A549 (cell line): ENCODE measurements around the gene ABCA13. TPM values are rescaled to one million over a fixed set of nuclear protein-coding genes. Genes with fewer than 3 reads are reported as not detected.

Experiments used
- ATAC-seq, 2 experiments: fragments of 200-7000 bp in 1 of 2; fragments of >200 bp in 1 of 2; cut with Nextera tagmentation in 1 of 2; cut with Tn5 transposase in 1 of 2; 3 replicates each; pipeline versions ENCODE4 v1.8.0 to v1.9.1; 2018 to 2020; ENCODE audit warnings: mild to moderate bottlenecking in 1 of 2, moderate library complexity in 1 of 2
- CTCF ChIA-PET: fragments of 300-600 bp; sonication (Branson Sonifier 250); formaldehyde crosslinking; extraction: SDS; loops from one replicate; lab custom pipeline; 2021; ENCODE audit warnings: antibody characterized with exemption, inconsistent platforms; lab: Yijun Ruan, JAX
- POLR2A ChIA-PET: fragments of 350-600 bp; formaldehyde crosslinking; extraction: SDS; loops from one replicate; lab custom pipeline; 2021; ENCODE audit warnings: antibody characterized with exemption, inconsistent platforms; lab: Yijun Ruan, JAX
- DNase-seq, 2 experiments: peaks; one replicate each; pipeline versions ENCODE4 v3.0.0 to v3.0.0-alpha.2; 2011 to 2016; ENCODE audit warnings: low read depth in 1 of 2, low spot score in 1 of 2
- FAIRE-seq: peaks from 2 replicates; lab custom pipeline; 2011; peaks lifted over from hg19 to GRCh38; lab: Jason Lieb, UNC
- H3K27ac ChIP-seq, 2 experiments: fragments of >200 bp; sonication (Bioruptor Twin); formaldehyde crosslinking; 3 replicates each; pipeline ENCODE4 v1.5.1; 2016 to 2017
- H3K4me1 ChIP-seq: fragments of >200 bp; sonication (Bioruptor Twin); formaldehyde crosslinking; 3 replicates; pipeline ENCODE4 v1.6.1; 2016
- H3K4me2 ChIP-seq: fragments of >200 bp; sonication (Bioruptor Twin); formaldehyde crosslinking; 3 replicates; pipeline ENCODE4 v1.6.1; 2016
- H3K4me3 ChIP-seq: fragments of >200 bp; sonication (Bioruptor Twin); formaldehyde crosslinking; 3 replicates; pipeline ENCODE4 v1.5.1; 2016
- H3K9me3 ChIP-seq: fragments of >200 bp; sonication (Bioruptor Twin); formaldehyde crosslinking; 3 replicates; pipeline ENCODE4 v1.6.1; 2016
- CBX2 ChIP-seq: fragments of 200-600 bp; sonication (generic); IDR thresholded peaks from 2 replicates; pipeline ENCODE4 v1.6.1; 2016; ENCODE audit warnings: low read depth, mild to moderate bottlenecking, borderline replicate concordance
- CEBPB ChIP-seq, 2 experiments: fragments of >200 bp in 1 of 2; sonication (Bioruptor Twin) in 1 of 2; formaldehyde crosslinking in 1 of 2; IDR thresholded peaks; 2 replicates each; pipeline ENCODE4 v1.6.1; 2012 to 2016
- CTCF ChIP-seq: fragments of >200 bp; sonication (Bioruptor Twin); formaldehyde crosslinking; IDR thresholded peaks from 3 replicates; pipeline ENCODE4 v1.5.1; 2016
- ESRRA ChIP-seq: fragments of 150-350 bp; IDR thresholded peaks from 2 replicates; pipeline ENCODE4 v1.6.1; 2014; ENCODE audit warnings: mild to moderate bottlenecking, low read length, borderline replicate concordance
- FOSB ChIP-seq: fragments of 250-450 bp; sonication (Bioruptor Pico); IDR thresholded peaks from 2 replicates; pipeline ENCODE4 v1.5.0; 2020; ENCODE audit warnings: mild to moderate bottlenecking, moderate library complexity
- HDAC2 ChIP-seq: fragments of 200-600 bp; sonication (generic); IDR thresholded peaks from 2 replicates; pipeline ENCODE4 v1.6.1; 2016
- HOXB5 ChIP-seq: fragments of 250-450 bp; sonication (Bioruptor Pico); IDR thresholded peaks from 2 replicates; pipeline ENCODE4 v1.5.0; 2020; ENCODE audit warnings: mild to moderate bottlenecking, moderate library complexity
- KDM1A ChIP-seq: fragments of 200-600 bp; sonication (generic); IDR thresholded peaks from 2 replicates; pipeline ENCODE4 v1.6.1; 2016; ENCODE audit warnings: low read depth, mild to moderate bottlenecking
- MAFK ChIP-seq: fragments of 450-650 bp; IDR thresholded peaks from 2 replicates; pipeline ENCODE4 v1.6.1; 2014; ENCODE audit not compliant: partially characterized antibody
- NFE2L2 ChIP-seq: fragments of 150-350 bp; conservative IDR thresholded peaks from 2 replicates; pipeline ENCODE4 v1.6.1; 2014; ENCODE audit warnings: low read length
- POLR2A ChIP-seq: IDR thresholded peaks from 2 replicates; pipeline ENCODE4 v1.6.1; 2012; ENCODE audit warnings: mild to moderate bottlenecking, low read length
- POLR2AphosphoS2 ChIP-seq: conservative IDR thresholded peaks from 2 replicates; pipeline ENCODE4 v1.6.1; 2012; ENCODE audit warnings: low read length, improper control_type of control experiment, inconsistent platforms
- RAD21 ChIP-seq, 2 experiments: fragments of >200 bp in 1 of 2; sonication (Bioruptor Twin) in 1 of 2; formaldehyde crosslinking in 1 of 2; IDR thresholded peaks in 1 of 2; conservative IDR thresholded peaks in 1 of 2; 2 replicates in 1 of 2; 3 replicates in 1 of 2; pipeline ENCODE4 v1.6.1; 2012 to 2018; ENCODE audit warnings: inconsistent platforms in 1 of 2
- RCOR1 ChIP-seq: fragments of 150-350 bp; IDR thresholded peaks from 2 replicates; pipeline ENCODE4 v1.6.1; 2014; ENCODE audit warnings: antibody characterized with exemption, low read length, low read depth
- RFX5 ChIP-seq: fragments of 450-650 bp; IDR thresholded peaks from 2 replicates; pipeline ENCODE4 v1.7.1; 2014; ENCODE audit warnings: antibody characterized with exemption, mild to moderate bottlenecking, moderate library complexity
- ZFP36 ChIP-seq: fragments of 450-650 bp; IDR thresholded peaks from 2 replicates; pipeline ENCODE4 v1.6.1; 2014; ENCODE audit warnings: borderline replicate concordance; ENCODE audit not compliant: partially characterized antibody
- ZNF302 ChIP-seq: fragments of 250-450 bp; sonication (Bioruptor Pico); IDR thresholded peaks from 2 replicates; pipeline ENCODE4 v1.9.0; 2021; ENCODE audit warnings: inconsistent platforms, mild to moderate bottlenecking, moderate library complexity
- ZSCAN20 ChIP-seq: fragments of 250-450 bp; sonication (Bioruptor Pico); IDR thresholded peaks from 2 replicates; pipeline ENCODE4 v1.8.0; 2022; ENCODE audit warnings: mild to moderate bottlenecking, moderate library complexity
- WGBS: methylation state at CpG from one replicate; pipeline ENCODE4 v1.1.6; 2017; ENCODE audit errors: missing lambda C conversion rate; 5-methylcytosine and 5-hydroxymethylcytosine counted together
- polyA plus RNA-seq, 4 experiments: library from polyadenylated mRNA; depleted of rRNA in 3 of 4; stranded (reverse); fragments of >200 nt; fragmentation: RNase III in 1 of 4; extraction: RNeasy Plus Mini Kit Qiagen cat#74134 plus additional on column Dnase treatment in 1 of 4; gene quantifications; 2 replicates in 3 of 4; 3 replicates in 1 of 4; pipeline ENCODE4 v1.2.3, GENCODE V29; 2011 to 2017
- TF ChIP-seq, protein P1 (sequence below): IDR thresholded peaks from 2 replicates; pipeline ENCODE4 v1.6.1; 2012
- TF ChIP-seq, protein P2 (sequence below): fragments of >200 bp; sonication (Bioruptor Twin); formaldehyde crosslinking; IDR thresholded peaks from 2 replicates; pipeline ENCODE4 v1.6.1; 2016
- TF ChIP-seq, protein P3 (sequence below): fragments of 250-450 bp; sonication (Bioruptor Pico); IDR thresholded peaks from 2 replicates; pipeline ENCODE4 v1.5.0; 2021; ENCODE audit warnings: mild to moderate bottlenecking, moderate library complexity, borderline replicate concordance
- TF ChIP-seq, protein P4 (sequence below): fragments of 200-600 bp; sonication (generic); IDR thresholded peaks from 2 replicates; pipeline ENCODE4 v1.6.1; 2016; ENCODE audit warnings: antibody characterized with exemption, mild to moderate bottlenecking, moderate library complexity

The ABCA13 gene
- polyA plus RNA-seq, 2 of the 4 experiments (the other 2 are of a cell fraction), result 0.01 TPM; not detected in 1

DNA sequence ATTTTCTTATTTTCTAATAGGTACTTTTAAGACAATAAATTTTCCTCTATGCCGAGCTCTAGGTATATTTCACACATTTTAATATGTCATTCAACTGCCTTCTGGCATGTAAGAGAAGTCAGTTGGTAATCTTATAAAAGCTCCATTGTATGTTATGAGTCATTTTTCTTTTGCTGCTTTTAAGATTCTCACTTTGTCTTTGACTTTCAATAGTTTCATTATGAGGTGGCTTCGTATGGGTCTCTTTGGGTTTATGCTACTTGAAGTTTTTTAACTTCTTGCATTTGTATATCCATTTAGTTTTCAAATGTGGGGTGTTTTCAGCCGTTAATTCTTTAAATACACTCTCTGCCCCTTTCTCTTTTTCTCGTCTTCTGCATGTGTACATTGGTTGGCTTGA, 80.5 kb downstream of the ABCA13 start:
- Histone ChIP-seq H3K4me1 (no peaks in the 10 kb centered on the region), H3K27ac (no peak overlapping the region), H3K9me3 (no peaks in the 10 kb centered on the region), H3K4me3 (no peak overlapping the region), H3K4me2 (no peak overlapping the region)
- TF ChIP-seq ZNF302 (no peak), KDM1A (no peak), ESRRA (no peak), RAD21 (conservative IDR thresholded peaks at IDR 0.05 in 1 of 2, IDR thresholded peaks at IDR 0.05 in 1 of 2) (no peak), HOXB5 (CRISPR knock-in tag) (no peak), ZSCAN20 (CRISPR knock-in tag) (no peak), CEBPB (IDR thresholded peaks at IDR 0.05) (no peak), POLR2A (no peak), MAFK (no peak), CBX2 (no peak), ZFP36 (no peak), POLR2AphosphoS2 (no peak), RFX5 (no peak), CTCF (no peak), RCOR1 (no peak)
- TF ChIP-seq, protein P1, sequence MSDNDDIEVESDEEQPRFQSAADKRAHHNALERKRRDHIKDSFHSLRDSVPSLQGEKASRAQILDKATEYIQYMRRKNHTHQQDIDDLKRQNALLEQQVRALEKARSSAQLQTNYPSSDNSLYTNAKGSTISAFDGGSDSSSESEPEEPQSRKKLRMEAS, result no peak
- TF ChIP-seq, protein P2, sequence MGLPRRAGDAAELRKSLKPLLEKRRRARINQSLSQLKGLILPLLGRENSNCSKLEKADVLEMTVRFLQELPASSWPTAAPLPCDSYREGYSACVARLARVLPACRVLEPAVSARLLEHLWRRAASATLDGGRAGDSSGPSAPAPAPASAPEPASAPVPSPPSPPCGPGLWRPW, result no peak
- TF ChIP-seq, protein P3, sequence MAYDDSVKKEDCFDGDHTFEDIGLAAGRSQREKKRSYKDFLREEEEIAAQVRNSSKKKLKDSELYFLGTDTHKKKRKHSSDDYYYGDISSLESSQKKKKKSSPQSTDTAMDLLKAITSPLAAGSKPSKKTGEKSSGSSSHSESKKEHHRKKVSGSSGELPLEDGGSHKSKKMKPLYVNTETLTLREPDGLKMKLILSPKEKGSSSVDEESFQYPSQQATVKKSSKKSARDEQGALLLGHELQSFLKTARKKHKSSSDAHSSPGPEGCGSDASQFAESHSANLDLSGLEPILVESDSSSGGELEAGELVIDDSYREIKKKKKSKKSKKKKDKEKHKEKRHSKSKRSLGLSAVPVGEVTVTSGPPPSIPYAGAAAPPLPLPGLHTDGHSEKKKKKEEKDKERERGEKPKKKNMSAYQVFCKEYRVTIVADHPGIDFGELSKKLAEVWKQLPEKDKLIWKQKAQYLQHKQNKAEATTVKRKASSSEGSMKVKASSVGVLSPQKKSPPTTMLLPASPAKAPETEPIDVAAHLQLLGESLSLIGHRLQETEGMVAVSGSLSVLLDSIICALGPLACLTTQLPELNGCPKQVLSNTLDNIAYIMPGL (CRISPR knock-in tag), result no peak
- WGBS, result 6% methylated on average over 4 of the region's 4 CpGs
- ChIA-PET POLR2A (no interaction called here), CTCF (interaction anchor here (0.7 kb wide), 1 partner anchor 31 kb away, joined by 3 read pairs; no protein-coding TSS in a partner anchor)
- DNase-seq (no peak), FAIRE-seq (no peak), ATAC-seq (no peak)

DNA sequence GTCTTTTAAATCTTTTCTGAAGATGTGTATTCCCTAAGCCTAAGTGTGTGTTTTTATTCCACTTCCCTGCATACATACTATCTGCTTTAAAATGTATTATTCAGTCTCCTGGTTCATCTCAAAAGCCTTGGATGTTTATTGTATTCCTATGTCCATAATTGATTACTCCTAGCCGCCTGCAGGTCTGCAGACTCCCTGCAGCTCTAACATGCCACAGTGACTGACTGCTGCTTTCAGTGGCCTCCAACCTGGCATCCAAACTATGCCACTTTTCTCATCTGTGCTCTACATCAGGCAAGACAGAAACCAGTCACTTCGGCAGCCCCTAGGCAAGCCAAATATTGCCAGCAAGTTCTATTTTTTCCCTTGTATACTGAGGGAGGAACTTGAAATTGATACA, 81.7 kb downstream of the ABCA13 start:
- TF ChIP-seq HDAC2 (no peak), FOSB (CRISPR knock-in tag) (no peak), NFE2L2 (no peak)
- TF ChIP-seq, protein P4, sequence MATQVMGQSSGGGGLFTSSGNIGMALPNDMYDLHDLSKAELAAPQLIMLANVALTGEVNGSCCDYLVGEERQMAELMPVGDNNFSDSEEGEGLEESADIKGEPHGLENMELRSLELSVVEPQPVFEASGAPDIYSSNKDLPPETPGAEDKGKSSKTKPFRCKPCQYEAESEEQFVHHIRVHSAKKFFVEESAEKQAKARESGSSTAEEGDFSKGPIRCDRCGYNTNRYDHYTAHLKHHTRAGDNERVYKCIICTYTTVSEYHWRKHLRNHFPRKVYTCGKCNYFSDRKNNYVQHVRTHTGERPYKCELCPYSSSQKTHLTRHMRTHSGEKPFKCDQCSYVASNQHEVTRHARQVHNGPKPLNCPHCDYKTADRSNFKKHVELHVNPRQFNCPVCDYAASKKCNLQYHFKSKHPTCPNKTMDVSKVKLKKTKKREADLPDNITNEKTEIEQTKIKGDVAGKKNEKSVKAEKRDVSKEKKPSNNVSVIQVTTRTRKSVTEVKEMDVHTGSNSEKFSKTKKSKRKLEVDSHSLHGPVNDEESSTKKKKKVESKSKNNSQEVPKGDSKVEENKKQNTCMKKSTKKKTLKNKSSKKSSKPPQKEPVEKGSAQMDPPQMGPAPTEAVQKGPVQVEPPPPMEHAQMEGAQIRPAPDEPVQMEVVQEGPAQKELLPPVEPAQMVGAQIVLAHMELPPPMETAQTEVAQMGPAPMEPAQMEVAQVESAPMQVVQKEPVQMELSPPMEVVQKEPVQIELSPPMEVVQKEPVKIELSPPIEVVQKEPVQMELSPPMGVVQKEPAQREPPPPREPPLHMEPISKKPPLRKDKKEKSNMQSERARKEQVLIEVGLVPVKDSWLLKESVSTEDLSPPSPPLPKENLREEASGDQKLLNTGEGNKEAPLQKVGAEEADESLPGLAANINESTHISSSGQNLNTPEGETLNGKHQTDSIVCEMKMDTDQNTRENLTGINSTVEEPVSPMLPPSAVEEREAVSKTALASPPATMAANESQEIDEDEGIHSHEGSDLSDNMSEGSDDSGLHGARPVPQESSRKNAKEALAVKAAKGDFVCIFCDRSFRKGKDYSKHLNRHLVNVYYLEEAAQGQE, result no peak
- Histone ChIP-seq H3K4me2 (no peak overlapping the region), H3K4me3 (no peak overlapping the region), H3K27ac (no peak overlapping the region), H3K4me1 (no peaks in the 10 kb centered on the region), H3K9me3 (no peaks in the 10 kb centered on the region)
- FAIRE-seq, result no peak
- ChIA-PET CTCF (no interaction called here), POLR2A (no interaction called here)
- no peak for DNase-seq
- no peak; a peak in 1 of 6 replicates for ATAC-seq
- WGBS, result 41% methylated on average over 2 of the region's 2 CpGs
